Mesothelial cell of epicardium (in vitro differentiated cells): ENCODE measurements around the gene NGDN. TPM values are rescaled to one million over a fixed set of nuclear protein-coding genes. Genes with fewer than 3 reads are reported as not detected.
A peak's percentile ranks its signal among the peaks of the same experiment; 100 is the strongest.

Experiments
- DNase-seq, 2 experiments: peaks; one replicate each; pipeline ENCODE4 v3.0.0; 2021; ENCODE audit warnings: low spot score in 2 of 2; ENCODE audit not compliant: unreplicated experiment in 2 of 2
- H3K27ac Mint-ChIP-seq: 2 replicates; pipeline ENCODE4 v1.8.0; 2021; ENCODE audit warnings: mixed read lengths
- H3K27me3 Mint-ChIP-seq: 2 replicates; pipeline ENCODE4 v1.8.0; 2021; ENCODE audit warnings: low read depth, mixed read lengths
- H3K36me3 Mint-ChIP-seq: 2 replicates; pipeline ENCODE4 v1.8.0; 2021; ENCODE audit warnings: mixed read lengths
- H3K4me1 Mint-ChIP-seq: 2 replicates; pipeline ENCODE4 v1.8.0; 2021; ENCODE audit warnings: mixed read lengths
- H3K4me3 Mint-ChIP-seq: 2 replicates; pipeline ENCODE4 v1.8.0; 2021; ENCODE audit warnings: mild to moderate bottlenecking, moderate library complexity, mixed read lengths
- H3K9me3 Mint-ChIP-seq: 2 replicates; pipeline ENCODE4 v1.8.0; 2021; ENCODE audit warnings: mixed read lengths
- total RNA-seq: library from RNA; stranded (reverse); gene quantifications from 3 replicates; pipeline ENCODE4 v1.2.1, GENCODE V29; 2021
- TF ChIP-seq, protein P1 (sequence below): fragments of 200-600 bp; sonication (generic); IDR thresholded peaks from one replicate; pipeline ENCODE4 v1.5.0; 2021; ENCODE audit warnings: antibody characterized with exemption; ENCODE audit not compliant: unreplicated experiment

Gene NGDN
- total RNA-seq, 1 donor from 2014 or later: 49.9 TPM

DNA sequence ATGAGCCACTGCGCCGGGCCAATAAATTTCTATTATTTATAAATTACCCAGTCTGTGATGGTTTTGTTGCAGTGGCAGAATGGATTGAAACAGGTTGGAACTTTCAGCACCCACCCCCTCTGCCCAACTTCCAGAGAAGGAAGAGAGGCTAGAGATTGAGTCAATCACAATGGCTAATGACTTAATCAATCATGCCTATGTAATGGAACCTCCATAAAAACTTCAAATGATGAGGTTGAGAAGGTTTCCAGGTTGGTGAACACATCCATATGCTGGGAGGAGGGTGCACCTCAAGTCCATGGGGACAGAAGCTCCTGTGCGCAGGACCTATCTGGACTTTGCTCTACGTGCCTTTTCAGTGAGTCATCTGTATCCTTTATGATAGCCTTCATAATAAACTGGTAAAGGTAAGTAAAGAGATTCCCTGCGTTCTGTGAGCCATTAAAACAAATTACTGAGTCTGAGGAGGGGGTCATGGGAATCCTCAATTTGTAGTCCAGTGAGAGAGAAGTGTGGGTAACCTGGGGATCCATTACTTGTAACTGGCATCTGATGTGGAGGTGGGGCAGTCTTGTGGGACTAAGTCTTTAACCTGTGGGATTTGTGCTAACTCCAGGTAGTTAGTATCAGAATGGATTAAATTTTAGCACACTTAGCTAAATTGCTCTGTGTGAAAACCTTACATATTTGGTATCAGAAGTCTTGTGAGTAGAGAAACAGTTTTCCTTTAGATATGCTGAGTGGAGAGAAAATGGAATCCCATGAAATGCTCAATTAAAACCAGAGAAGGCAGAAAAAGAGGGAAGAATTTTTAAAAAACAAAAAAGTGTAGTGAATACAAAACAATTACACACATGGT lies 11.7 kb upstream of the NGDN start:
- H3K4me1 Mint-ChIP-seq: no peaks in the 10 kb centered on the region
- peaks cover 32% of the 10 kb centered on the region for H3K27me3 Mint-ChIP-seq
- no peak for DNase-seq
- H3K9me3 Mint-ChIP-seq: no peaks in the 10 kb centered on the region
- H3K27ac Mint-ChIP-seq: no peak overlapping the region
- no peak overlapping the region for H3K4me3 Mint-ChIP-seq
- H3K36me3 Mint-ChIP-seq: no peaks in the 10 kb centered on the region
- TF ChIP-seq, protein P1, sequence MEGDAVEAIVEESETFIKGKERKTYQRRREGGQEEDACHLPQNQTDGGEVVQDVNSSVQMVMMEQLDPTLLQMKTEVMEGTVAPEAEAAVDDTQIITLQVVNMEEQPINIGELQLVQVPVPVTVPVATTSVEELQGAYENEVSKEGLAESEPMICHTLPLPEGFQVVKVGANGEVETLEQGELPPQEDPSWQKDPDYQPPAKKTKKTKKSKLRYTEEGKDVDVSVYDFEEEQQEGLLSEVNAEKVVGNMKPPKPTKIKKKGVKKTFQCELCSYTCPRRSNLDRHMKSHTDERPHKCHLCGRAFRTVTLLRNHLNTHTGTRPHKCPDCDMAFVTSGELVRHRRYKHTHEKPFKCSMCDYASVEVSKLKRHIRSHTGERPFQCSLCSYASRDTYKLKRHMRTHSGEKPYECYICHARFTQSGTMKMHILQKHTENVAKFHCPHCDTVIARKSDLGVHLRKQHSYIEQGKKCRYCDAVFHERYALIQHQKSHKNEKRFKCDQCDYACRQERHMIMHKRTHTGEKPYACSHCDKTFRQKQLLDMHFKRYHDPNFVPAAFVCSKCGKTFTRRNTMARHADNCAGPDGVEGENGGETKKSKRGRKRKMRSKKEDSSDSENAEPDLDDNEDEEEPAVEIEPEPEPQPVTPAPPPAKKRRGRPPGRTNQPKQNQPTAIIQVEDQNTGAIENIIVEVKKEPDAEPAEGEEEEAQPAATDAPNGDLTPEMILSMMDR: no peak

DNA sequence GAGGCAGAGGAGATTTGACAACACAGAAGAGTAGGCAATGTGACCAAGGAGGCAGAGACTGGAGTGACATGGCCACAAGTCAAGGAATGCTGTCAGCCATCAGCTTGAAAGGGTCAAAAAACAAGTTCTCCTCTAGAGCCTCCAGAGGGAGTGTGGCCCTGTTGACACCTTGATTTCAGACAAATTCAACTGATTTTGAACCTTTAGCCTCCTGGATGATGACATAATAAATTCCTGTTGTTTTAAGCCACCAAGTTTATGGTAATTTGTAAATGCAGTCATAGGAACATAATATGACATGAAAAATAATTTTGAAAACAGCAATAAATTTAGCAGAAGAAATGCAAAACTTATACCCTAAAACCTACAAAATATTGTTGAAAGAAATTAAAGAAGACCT lies 8.5 kb upstream of the NGDN start:
- H3K4me3 Mint-ChIP-seq: no peak overlapping the region
- H3K36me3 Mint-ChIP-seq: no peaks in the 10 kb centered on the region
- no peaks in the 10 kb centered on the region for H3K4me1 Mint-ChIP-seq
- no peak for DNase-seq
- no peaks in the 10 kb centered on the region for H3K9me3 Mint-ChIP-seq
- no peak overlapping the region for H3K27ac Mint-ChIP-seq
- H3K27me3 Mint-ChIP-seq: peaks cover 38% of the 10 kb centered on the region
- TF ChIP-seq, protein P1: no peak

DNA sequence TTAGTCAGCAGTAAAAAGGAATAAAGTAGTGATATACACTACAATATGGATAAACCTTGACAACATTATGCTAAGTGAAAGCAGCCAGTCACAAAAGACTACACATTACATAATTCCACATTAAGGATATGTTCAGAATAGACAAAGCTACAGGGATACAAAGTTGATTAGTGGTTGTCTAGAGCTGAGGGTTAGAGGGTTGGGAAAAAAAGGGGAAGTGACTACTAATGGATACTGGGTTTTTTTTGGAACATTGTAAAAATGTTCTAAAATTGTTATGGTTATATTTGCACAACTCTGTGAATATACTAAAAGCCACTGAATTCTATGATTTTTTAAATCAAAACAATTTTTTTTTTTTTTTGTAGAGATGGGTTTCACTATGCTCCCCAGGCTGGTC lies 4.8 kb upstream of the NGDN start:
- H3K27me3 Mint-ChIP-seq: peaks cover 28% of the 10 kb centered on the region
- DNase-seq: no peak
- H3K9me3 Mint-ChIP-seq: no peaks in the 10 kb centered on the region
- TF ChIP-seq, protein P1: no peak
- no peaks in the 10 kb centered on the region for H3K36me3 Mint-ChIP-seq
- no peaks in the 10 kb centered on the region for H3K4me1 Mint-ChIP-seq
- no peak overlapping the region for H3K27ac Mint-ChIP-seq
- no peak overlapping the region for H3K4me3 Mint-ChIP-seq

DNA sequence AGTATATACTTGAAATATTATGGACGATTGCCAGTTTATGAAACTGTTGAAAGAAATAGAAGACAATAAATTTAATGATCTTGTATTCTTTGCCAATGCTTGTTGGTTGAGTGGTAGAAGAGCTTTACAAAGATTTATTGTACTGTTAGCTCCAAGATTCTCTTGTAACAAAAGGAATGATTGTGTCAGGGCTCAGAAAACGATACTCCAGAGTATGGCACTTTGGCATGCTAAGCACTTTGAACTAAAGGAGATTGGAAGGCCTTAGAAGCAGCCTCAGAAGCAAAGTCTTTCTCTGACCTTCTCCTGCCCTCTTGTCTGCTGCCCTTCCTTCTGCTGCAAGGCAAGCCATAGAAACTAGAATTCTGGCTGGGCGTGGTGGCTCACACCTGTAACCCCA lies 4.2 kb upstream of the NGDN start:
- H3K4me1 Mint-ChIP-seq: peaks cover under 1% of the 10 kb centered on the region
- TF ChIP-seq, protein P1: no peak
- no peaks in the 10 kb centered on the region for H3K36me3 Mint-ChIP-seq
- peaks cover 24% of the 10 kb centered on the region for H3K27me3 Mint-ChIP-seq
- H3K27ac Mint-ChIP-seq: no peak overlapping the region
- no peaks in the 10 kb centered on the region for H3K9me3 Mint-ChIP-seq
- no peak overlapping the region for H3K4me3 Mint-ChIP-seq
- DNase-seq: no peak

DNA sequence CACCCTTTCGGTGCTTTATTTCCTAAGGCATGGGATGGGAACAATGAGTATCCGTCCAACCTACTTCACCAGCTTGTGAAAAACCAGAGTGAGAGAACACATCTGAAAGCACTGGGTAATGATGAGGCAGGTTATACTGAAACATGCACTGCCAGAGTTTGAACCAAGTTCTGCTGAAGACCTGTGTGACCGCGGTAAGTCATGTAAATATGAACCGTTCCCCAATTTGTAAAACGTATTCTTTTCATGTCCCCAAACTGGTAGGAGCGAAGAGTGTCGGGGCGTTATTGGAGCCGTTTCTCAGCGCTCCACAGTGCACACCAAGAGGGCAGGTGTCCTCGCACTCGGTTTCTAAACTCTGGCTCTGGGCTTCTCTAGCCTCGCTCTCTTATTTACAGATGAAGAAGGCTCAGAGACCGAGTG lies 788 bp upstream of the NGDN start:
- Mint-ChIP-seq H3K27me3 (peaks cover 12% of the 10 kb centered on the region), H3K27ac (no peak overlapping the region), H3K36me3 (peaks cover 6% of the 10 kb centered on the region), H3K4me3 (peak overlapping the region; percentile 39), H3K4me1 (peaks cover 7% of the 10 kb centered on the region), H3K9me3 (no peaks in the 10 kb centered on the region)
- TF ChIP-seq, protein P1: no peak
- DNase-seq: no peak
